HTERT RPE-1 (cell line): Measurements from ENCODE around the gene LGALS3BP.

Experiments used
- in situ Hi-C: fragments of 300-500 bp; cut with MboI; formaldehyde crosslinking; loops from 4 replicates; pipeline ENCODE4 v1.14.3; 2020; ENCODE audit warnings: low sequenced_read_pairs

Gene LGALS3BP

DNA sequence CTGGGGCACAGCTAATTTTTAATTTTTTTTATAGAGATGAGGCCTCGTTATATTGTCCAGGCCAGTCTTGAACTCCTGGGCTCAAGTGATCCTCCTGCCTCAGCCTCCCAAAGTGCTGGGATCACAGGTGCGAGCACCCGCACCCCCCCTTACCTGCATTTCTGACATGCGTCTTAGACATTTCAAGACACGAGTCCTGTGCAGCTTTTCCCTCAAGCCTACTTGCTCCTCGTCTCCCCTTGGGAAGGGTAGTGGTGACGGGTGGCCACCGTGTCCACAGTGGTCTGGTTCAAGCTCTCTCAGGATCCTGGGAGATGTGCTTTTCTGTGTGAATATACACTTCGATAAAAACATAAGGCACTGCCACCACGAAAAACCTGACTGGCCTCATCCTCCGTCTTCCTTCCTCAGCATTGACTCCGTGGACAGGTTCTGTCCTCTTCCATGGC is 20.2 kb upstream of the LGALS3BP start:
- in situ Hi-C loops = no loop called here

DNA sequence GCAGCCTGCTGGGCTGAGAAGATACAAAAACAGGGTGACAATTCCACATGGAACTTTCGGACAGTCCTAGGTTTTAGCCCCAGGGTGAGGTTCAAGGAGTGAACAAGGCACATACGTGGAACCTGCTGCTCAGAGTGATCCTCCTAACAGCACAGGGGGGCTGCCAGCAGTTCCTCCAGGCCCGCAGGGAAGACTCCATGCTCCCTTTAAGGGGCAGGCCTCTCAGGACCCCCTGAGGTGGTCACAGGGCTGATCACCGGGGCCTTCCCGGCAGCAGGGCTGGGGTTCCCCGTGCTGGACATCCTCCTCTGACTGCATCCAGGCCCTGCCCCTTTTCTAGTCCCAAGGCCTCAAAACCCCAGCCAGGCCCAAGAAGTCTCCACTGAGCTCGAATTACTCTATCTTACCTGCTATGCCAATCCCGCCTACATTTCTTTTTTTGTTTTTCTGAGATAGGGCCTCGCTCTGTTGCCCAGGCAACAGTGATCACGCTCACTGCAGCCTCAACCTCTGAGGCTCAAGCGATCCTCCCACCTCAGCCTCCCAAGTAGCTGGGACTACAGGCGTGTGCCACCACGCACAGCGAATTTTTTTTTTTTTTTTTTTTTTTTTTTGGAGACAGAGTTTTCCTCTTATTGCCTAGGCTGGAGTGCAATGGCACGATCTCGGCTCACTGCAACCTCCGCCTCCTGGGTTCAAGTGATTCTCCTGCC is 19.5 kb upstream of the LGALS3BP start:
- in situ Hi-C loops = no loop called here

DNA sequence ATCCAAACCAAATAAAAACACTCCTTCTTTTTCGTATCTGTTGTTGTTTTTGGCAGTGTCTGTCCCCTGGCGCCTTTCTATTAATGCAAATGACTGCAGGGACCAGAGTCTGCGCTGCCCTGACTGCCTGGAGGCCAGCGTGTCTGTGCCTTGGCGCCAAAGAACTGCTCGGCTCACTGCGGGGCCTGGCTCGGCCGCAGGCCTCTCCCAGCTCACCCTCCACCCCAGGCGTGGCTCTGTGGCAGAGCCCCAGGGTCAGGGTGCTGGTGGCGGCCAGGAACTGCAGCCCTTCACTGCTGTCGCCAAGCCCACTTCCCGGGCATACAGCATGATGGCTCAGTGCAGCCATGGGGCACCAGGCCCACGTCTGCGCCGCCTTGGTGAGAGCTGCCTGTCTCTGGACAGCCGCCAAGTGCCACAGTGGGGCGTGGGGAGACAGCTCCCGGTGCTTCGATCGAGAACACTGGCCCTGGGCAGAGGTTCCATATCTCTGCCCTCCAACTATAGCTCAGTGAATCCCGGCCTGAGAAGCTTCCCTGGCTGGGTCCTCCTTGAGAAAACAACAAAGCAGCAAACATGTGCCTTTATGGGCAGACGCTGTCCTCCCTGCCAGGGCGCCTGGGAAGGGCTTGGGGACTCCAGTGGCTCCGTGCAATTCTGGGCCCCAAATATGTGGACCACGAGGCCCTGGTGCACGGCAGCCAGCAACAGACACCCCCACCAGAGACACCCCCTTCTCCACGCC is 18.8 kb upstream of the LGALS3BP start:
- in situ Hi-C loops = no loop called here

DNA sequence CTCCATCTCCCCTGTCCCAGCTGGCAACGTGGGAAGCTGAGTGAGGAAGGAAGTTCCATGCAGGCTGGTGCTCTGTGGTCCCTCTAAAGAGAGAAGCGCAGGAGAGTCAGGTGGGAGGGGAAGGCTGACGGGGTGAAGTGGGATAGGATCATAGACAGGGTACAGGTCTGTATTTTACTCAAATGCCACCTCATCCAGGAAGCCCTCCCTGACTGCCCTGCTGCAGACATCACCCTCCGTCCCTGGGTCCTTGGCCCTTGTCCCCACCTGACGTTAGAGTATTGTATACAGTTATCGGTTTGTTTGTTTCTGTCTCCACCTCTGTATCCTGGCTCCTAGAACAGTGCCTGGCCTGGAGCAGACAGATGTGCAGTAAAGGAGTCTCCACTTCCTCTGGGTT is 18.2 kb upstream of the LGALS3BP start:
- in situ Hi-C loops = no loop called here

DNA sequence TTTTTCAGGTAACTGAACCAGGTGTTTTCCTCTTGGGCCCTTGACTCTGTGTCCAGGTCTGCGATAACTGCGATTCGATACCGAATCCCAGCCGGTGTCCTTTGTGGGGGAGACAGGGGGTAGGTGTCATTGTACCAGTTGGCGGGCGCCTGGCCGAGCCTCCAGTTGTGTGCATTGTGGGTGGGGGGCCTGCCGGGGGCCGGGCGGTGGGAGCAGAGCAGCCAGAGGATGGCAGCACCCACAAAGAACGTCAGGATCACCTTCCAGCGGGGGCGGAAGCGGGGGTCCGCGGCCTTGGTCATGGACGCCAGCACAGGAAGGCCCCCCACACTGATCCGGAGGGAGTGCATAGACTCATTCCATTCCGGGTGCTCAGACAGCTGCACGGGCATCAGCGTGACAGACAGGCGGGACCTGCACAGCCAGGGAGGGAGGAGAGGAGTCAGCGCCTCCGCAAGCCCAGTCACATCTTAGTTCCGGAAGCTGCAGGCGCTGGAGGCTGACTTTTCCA is 17.6 kb upstream of the LGALS3BP start:
- in situ Hi-C loops = no loop called here

DNA sequence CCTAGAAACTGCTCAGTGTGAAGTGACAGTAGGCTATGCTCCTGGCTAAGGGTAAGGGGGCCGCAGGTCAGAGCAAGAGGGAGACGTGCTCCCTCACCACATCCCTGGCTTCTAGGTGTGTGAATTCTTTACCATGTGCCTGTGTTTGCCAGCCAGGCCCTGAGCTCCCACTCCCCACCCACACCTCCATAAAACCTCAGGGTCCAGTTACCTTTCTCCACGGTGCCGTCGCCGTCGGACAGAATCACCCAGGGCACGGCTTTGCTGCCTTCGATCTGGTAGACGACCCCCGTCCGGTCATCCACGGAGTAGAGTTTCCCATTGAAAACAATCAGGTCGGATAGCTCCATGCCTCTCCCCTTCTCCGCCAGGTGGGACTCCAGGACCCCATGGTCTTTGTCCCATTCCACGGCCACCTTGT is 17.1 kb upstream of the LGALS3BP start:
- in situ Hi-C loops = no loop called here

DNA sequence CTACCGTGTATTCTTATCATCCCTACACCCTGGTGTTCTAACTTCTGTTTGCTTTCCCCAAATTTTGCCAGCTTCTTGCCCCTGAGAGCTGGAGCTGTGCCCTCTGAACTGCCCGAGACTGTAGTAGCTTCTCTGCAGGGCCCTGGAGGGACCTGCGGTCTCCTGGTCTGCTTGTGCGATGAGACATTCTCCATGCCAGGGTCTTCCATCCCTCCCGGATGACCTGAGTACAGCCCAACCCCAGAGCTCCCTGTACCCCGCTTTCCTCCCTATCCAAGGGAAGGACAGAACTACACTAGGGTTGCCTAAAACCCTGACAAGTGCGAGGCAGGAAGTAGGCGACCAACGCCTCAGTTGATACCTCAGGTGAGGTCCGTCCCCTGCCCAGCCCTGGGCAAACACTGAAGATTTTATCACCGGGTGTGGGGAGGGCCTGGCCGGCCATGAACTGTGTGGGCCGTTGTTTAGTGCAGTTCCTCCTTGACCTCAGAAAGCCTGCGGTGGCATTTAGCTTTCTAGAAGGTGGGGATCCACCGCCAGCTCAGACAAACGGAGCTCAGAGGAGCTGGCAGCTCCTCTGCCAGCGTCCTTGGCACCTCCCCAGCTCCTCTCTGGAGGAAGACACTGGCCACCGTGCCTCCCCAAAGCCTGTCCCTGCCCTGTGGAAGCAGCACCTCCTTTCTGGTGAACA is 16.2 kb upstream of the LGALS3BP start:
- in situ Hi-C loops = no loop called here

DNA sequence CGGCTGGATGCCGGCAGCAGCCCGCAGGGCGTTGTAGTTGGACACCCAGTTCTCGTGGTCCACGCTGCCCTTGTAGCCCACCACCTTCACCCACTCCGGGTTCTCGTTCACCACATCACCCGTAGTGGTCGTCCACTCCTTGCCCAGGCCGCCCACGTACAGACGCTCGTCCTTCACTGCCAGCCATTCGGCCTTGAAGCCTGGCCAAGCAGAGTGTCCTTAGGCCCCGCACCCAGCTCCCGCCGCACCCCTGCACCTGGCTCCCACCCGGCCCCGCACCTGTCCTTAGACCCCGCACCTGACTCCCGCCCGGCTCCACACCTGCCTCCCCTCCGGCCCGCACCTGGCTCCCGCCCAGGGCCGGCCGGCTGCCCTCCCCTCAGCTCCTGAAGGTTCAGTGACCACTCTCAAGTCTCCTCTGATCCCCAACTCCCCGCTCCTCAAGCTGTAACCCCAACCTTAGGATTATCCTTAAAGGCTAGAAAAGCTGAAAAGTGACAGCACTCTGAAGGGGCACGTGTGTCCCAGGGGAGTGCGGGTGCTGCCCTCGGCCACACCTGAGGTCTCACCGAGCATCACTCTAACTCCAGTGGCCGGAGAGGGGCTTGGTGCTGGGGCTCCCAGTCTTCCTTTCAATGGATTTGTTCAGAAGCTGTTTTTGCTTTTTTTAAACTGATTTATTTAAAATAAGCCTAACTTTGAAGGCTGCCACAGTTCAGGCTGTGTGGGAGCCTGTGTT is 15.5 kb upstream of the LGALS3BP start:
- in situ Hi-C loops = no loop called here

DNA sequence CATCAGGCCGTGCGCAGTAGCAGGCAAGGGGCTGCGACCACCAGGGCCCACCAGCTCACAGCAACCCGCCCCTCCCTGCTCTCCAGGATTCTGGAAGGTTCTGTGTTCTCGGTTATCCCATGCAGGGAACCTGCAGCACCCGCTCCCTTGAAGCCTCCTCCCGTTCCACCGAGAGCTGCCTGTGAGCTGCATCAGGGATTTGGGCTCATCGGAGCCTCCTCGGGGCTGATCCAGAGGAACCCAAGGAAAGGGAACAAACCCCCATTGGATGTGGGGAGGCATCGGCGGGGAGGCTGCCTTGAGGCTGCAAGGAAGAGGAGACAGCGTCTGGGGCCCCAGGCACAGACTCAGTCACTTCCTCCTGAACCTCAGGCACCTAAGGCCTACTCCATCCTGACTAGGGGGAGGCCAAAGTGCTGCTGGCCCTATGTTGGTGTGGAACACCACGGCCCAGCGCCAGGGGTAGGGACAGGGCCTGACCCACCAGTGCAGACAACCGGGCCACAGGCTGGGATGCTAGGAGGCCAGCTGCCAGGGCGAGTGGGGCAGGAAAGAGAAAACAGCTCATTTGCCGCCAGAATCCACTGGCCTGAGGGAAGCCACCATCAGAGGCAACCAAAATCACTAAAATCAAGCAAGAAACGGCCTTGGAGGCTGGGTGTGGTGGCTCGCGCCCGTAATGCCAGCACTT is 14.4 kb upstream of the LGALS3BP start:
- in situ Hi-C loops = no loop called here

DNA sequence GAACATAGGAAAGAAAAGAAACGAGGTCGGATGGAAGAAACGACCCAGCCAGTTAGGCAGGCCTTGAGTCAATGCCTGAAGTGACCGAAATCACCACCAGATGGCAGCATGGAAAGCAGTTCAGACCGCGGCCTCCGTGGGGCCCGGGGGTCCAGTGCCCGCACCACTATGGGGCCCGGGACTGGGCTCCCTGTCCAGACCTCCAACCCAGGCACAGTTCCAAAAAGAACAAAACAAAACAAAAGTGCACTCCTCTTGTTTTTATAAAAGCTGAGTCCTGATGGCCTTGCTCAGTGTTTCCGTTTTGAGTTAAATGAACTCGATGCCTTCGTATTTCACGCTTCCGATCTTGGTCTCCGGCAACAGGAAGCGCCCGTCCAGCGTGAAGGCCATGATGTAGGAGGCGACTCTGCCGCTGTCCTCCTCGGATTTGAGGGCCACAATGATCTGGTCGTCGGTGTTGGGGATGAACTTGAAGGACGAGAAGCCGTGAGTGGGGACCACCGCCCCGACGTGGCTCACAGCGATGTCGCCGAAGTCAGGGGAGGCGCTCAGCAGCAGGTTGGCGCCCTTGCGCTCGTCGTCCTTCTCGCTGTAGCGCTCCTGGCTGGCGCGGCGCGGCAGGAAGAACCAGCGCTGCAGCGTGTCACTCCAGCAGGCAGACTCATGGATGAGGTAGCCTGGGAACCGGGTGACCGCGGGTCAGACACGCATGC is 13.7 kb upstream of the LGALS3BP start:
- in situ Hi-C loops = no loop called here

DNA sequence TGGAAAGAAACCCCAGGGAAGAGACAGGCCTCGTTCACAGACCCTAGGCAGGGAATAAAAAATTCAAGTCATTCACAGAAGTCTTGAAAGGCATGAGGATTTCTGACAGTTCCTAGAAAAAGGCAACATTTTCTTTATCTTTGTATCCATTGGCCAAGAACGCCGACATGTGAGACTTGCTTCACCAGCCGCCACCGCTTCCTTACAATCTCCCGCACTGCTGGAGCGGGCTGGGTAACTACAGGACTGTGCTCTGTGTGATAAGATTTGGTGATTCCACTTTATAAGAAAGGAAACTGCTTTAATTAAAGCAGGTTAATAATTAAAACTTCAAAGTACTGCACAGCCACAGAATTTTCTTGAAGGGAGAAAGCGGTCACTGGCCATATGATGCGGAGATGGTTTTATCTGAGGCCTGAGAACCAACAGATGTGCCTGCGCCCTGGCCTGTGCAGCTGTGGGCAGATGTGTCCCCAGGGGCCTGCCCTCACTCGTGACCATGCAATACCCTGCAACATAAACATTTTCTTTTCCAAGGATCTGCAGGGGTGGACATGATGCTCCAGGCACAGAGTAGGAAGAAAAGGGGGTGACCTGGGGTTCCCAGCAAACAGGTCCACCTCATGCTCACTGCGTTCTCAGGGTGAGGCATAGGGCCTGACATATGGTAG is 13.0 kb upstream of the LGALS3BP start:
- in situ Hi-C loops = no loop called here

DNA sequence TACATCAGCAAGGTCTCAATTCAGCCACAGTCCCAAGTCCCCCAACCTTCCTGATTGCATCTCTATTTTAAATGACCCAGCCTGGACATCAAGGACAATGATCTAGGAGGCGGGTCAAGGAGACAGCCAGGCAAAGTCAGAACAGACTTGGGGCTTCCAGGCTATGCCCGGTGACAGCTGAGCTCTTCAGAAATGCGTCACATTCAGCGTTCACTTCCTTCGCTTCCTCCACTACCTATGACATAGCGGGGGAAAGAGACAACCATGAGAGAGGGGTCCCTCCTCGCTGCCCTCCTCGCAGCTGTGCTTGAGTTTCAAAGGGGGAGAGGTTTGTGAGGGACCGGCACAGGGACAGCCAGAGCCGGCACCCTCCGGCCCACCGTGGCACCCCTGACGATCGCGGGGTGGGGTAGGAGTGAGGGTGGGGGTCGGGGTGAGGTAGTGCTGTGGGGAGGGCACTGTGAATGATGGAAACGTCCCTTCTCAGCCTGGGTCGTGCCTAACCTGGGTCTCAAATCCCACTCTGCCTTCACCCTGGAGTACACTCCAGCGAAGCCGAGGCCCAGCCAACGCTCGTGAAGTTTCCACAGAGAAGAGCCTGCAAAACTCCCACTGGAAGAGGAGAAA is 12.3 kb upstream of the LGALS3BP start:
- in situ Hi-C loops = no loop called here

DNA sequence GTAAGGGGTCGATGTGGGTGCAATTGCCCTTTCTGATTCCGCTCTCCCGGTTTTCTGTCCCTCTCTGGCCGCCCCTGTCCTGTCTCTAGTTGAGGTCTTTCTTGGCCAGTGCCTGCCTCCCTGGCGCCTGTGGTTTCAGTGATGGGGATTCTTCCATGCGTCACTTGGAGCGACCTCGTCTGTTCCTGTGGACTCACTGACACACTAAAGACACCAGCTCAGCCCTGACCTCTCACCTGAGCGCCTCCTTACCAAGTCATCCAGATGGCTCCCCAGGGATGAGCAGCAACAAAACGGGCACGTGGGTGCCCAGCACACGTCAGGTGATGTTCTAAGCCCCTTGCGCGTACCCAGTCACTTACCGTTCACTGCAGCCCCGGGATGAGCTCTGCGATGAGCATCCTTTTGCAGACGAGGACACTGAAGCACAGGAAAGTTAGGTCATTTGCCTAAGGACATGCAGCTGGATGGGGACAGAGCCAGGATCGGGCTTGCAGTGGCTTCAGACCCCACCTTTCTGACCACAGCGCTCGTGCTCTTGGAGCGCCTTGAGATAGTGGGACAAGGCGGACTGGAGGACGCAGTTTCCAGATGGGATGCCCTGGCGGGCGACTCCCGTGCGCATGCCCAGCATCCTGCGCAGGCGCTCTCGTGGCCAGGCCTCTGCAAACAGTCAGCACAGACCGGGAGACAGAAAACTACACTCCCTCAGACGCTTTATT is 11.5 kb upstream of the LGALS3BP start:
- in situ Hi-C loops = no loop called here

DNA sequence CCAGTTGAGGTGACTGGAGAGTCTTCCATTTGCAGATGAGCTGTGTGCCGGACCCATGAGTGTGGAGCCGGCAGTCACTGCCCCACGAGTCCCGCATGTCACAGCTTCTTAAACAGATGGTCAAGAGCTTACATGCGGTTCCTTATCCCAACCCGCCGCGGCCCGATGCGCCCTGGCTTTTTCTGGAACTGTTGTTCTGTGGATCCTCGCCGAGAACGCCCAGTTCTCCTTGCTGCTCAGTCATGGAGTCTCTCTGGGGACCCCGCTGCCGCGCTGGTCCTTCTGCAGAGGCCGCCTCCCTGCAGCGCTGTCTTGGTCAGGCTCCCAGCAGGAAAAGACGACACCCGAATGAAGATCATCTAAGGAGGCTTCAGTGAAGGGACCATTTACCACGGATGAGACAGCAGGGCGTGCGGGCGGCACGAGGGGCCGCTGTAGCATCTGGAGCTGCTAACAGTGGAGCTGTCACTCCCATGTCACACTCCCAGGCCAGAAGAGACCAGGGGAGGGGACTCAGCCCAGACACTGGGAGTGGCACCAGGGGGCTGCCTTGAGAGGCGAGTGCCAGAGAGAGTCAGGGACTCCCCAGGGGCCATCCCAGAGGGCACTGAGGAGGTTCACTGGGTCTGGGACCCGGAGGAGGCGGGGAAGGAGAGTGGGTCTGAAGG is 10.8 kb upstream of the LGALS3BP start:
- in situ Hi-C loops = no loop called here

DNA sequence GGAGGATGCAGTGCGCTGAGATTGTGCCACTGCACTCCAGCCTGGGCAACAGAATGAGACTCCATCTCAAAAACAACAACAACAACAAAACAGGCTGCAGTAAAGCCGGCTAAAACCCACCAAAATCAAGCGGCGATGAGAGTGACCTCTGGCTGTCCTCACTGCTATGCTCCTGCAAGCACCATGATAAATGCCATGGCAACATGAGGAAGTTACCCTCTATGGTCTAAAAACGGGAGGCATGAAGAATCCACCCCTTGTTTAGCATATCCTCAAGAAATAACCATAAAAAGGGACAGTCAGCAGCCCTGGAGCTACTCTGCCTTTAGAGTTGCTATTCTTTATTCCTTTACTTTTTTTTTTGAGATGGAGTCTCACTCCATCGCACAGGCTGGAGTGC is 8.4 kb upstream of the LGALS3BP start:
- in situ Hi-C loops = no loop called here

DNA sequence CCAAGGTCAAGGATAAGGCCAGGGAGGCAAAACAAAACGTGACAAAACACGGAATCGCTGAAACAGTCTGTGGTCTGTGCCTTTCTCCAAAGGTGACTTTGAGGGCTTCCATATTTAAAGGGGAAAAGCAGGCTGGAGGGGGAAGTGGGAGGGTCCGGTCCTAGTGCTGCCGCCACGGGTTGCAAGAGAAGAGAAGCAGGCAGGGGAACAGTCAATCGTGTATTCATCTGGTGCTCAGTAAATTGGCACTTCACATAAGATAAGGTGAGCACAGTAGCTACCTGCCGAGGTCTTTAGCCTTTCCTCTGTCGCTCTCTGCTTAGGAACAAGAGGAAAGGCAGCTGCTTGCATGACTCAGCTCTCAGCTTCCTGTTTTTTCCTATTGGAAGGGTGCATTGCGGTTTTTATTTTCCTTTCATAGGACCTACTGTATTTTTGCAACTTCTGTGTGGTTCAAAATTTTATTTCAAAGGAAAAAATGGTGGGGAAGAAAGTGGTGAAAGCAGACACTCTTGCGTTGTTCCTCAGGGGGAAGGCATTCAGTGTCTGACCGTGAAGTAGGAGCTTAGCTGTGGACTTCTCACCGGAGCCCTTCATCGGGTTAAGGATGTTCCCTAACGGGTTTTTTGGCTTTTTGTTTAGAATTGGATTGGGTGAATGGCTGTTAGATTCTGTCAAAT is 7.1 kb upstream of the LGALS3BP start:
- in situ Hi-C loops = no loop called here

DNA sequence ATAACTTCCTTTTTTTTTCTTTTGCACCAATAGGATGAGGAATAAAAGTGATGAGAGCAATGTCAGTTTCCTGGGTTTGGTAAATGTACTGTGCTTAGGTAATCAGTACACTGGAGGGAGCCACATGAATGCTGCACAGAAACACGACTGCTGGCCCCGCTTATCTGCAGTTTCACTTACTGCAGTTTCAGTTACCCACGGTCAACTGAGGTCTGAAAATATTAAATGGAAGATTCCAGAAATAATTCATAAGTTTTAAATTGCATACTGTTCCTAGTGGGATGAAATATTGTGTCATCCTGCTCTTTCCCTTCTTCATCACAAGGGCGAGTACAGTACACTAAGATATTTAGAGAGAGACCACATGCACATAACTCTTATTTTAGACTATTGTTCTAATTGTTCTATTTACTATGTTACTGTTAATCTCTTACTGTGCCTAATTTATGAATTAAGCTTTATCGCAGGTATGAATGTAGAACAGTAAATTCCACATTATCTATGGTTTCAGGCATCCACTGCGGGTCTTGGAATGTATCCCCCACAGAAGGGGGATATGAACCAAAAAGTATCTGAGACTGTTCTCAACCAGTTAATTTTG is 6.4 kb upstream of the LGALS3BP start:
- in situ Hi-C loops = no loop called here
